DMS153 treated with DMSO at 0.1 percent for 48 hours (cell line): Measurements from ENCODE around the gene CBX2.
"Not testable (repeated sequence)": the region's sequence is repeated elsewhere in the genome, so short reads cannot be mapped to it uniquely, and the experiment has no call there.

ENCODE experiments used
- DNase-seq: peaks from one replicate; lab custom pipeline; 2025; ENCODE audit not compliant: unreplicated experiment; lab: John Stamatoyannopoulos, UW

Gene CBX2

DNA sequence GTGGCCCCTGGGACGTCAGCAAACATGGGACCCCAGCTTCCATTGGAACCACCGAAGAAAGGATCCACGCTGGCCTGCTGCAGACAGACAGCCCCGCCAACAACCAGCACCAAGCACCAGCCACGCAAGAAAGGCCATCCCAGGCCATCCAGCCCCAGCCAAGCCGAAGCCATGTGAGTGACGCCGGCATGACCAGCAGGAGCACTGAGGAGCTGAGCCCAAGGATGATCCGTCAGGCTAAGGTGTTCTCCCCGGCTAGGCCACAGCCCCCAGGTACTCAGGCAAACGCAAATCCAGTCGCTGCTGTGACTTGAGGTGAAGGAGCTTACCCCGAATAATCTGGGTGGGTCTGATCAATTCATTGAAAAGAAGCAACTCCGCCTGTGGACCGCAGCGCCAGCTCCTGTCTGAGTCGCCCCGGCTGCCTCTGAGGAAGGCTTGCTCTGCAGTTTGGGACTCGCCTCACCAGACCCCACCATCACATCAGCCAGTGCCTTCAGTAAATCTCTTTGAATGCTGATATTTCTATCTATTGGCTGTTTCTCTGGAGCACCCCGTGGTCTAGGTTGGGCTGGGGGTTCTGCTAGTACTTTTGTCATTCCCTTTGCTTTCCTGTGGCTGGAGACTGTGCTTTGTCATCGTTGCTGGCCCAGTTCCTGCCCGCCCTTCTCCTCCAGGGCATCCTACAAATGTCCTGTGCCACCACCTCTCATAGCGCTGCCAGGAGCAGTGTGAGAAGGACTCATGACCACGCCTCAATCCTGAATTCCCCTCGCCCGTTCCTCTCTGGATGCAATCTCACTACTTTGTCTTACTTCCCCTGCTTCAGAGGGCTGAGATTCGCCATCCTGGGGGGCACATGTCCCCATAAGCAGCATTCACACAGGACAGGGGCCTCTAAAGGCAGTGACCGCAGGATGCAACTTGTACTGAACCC lies 8.1 kb upstream of the CBX2 start:
- no peak for DNase-seq

- no peak for DNase-seq
These were observed 6.7 kb upstream of the CBX2 start for GRCh38 chr17:79771276-79771675.

- DNase-seq: not testable (repeated sequence)
These were observed 5.2 kb upstream of the CBX2 start for GRCh38 chr17:79772726-79773125.

DNA sequence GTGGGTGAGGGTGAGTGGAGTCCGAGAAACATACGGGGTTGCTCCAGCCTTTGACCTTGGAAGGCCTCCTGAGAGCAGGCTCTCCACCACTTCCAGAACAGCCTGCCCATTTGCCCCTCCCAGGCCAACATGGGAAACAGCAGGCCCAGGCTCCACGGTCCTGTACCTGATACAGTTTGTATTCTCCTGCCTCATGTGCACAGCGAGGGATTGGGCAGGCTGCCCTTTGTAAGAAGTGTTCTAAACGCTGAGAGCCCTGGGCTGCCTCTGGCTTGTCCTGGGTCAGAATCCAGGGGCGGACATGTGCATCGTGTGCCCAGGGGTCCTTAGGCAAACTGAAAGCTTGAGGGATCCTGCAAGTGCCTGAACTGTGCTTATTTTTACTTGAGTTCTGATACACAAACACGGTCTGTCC lies 3.4 kb upstream of the CBX2 start:
- no peak for DNase-seq

GRCh38 chr17:79775632-79776031 lies 2.3 kb upstream of the CBX2 start:
- DNase-seq: no peak

DNA sequence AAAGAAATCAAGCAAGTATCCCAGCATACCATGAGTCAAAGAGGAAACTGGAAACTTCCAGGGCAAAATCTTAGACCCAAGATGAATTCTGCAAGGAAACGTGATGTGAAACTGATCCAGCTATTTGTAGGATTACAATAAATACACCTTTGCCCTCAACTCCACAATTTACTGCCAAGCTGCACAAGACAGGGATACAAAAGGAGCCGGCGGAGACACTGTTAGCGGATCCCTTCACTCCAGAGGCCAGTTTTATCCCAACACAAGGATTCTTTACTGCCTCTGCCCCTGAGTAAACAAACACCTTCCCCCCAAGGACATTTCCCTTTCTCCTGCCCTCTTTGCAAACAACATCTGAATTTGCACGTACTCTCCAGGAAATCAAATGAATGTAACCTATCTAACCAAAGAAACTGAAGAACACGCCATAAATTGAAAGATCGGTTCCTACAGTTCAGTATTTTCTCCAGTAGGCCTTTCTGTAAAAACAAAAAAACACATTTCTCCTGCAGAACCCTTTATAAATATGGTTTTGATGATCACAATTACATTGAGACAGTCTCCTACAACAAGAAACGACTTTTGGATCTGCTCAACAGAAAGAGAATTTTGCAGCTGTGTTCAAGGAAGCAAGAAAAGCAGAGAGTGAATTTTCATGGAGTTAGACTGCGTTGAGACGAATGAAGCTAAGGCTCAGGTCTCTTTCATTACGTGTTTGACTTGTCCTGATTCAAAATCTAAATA lies 1.4 kb upstream of the CBX2 start:
- no peak for DNase-seq

GRCh38 chr17:79777120-79777893 lies 641 bp upstream of the CBX2 start:
- DNase-seq: no peak

DNA sequence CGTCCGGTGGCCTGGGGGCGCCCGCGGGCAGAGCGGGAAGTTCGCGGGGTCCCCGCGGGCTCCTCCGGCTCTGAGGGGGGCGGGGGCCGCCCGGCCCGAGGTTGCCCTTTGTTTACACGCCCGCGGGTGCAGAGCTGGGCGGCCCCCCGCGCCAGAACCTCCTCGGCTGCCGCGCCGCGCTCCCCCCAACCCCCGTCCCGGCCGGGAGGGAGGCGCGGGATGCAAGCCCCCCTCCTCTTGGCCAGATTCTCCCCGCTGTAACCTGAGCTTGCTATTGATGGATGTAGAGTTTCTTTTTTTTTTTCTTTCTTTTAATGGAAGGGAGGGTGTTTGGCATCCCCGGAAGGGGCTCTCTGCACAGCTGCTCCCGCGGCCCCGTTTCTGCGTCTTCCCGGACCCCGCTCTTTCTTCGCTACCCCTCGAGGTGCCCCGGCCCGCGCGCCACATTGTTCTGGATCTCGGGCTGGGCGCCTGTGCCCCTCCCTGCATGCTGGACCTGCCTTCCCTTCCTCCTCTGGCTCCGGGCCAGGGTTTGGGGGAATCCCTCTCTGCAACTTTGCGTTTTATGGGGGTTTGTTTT lies 646 bp downstream of the CBX2 start:
- DNase-seq: no peak

DNA sequence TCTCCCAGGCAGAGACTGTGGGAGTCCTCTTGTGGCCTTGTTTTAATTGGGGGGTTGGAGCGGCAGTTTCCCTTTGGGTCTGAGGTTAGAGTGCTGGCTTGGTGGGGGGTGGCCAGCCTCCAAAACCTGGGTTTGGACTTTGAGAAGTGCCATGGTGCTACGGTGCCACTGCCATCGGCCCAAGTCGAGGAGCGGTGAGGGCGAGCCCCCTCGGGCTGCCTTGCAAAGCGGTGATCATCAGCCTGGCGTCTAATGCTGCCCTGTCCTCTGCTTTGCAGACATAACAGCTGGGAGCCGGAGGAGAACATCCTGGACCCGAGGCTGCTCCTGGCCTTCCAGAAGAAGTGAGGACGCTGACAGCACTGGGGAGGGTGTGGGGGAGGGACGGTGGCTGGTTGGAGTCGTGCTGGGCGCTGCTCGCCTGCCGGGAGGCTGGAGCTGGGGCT lies 1.2 kb downstream of the CBX2 start:
- no peak for DNase-seq

- DNase-seq: no peak
These were observed 1.9 kb downstream of the CBX2 start for GRCh38 chr17:79779661-79780365.

DNA sequence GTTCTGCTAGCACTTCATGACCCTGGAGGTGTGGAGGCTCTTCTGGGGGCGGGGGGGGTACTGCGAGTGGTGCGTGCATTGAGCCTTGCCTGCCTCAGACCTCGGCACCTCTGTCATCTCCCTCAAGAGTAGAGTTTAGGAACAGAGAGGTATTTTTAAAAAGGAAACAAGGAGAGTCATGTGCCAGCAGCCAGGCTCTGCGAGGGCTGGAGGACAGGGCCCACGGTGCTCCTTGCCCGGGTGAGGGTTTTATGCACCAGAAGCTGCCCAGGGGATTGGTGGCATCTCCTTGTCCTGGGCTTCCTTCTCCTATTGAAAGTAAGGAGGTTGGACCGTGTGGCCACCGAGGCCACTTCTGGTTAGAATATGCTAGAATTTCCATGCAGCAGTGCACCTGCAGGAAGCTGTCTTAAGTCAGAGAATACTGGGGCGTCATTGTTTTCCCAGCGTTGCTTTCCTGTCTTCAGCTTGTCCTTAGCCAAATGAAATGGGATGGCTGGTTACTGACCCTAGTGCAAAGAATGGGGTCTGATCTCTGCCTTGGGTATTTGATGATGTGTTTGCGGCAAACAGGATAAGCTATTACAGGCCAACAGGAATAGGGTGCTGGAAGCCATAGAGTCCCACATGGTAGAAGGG lies 3.2 kb downstream of the CBX2 start:
- DNase-seq: no peak

GRCh38 chr17:79781736-79782575 lies 4.0 kb downstream of the CBX2 start:
- no peak for DNase-seq

GRCh38 chr17:79783891-79784290 lies 5.9 kb downstream of the CBX2 start:
- no peak for DNase-seq

GRCh38 chr17:79784353-79785016 lies 6.5 kb downstream of the CBX2 start:
- no peak for DNase-seq

GRCh38 chr17:79785017-79785899 lies 7.3 kb downstream of the CBX2 start:
- no peak for DNase-seq

- DNase-seq: no peak
These were observed 8.2 kb downstream of the CBX2 start for GRCh38 chr17:79785900-79786810.
